Measurements from ENCODE around the gene MAB21L4. TPM values are rescaled to one million over a fixed set of nuclear protein-coding genes. Genes with fewer than 3 reads are reported as not detected.

MAB21L4 gene
- total and polyA plus RNA-seq, 2 of the 8 experiments (the other 6 are each of a cell fraction or from before 2014, with no cell fraction given) = 0.11 TPM; not detected in 1

DNA sequence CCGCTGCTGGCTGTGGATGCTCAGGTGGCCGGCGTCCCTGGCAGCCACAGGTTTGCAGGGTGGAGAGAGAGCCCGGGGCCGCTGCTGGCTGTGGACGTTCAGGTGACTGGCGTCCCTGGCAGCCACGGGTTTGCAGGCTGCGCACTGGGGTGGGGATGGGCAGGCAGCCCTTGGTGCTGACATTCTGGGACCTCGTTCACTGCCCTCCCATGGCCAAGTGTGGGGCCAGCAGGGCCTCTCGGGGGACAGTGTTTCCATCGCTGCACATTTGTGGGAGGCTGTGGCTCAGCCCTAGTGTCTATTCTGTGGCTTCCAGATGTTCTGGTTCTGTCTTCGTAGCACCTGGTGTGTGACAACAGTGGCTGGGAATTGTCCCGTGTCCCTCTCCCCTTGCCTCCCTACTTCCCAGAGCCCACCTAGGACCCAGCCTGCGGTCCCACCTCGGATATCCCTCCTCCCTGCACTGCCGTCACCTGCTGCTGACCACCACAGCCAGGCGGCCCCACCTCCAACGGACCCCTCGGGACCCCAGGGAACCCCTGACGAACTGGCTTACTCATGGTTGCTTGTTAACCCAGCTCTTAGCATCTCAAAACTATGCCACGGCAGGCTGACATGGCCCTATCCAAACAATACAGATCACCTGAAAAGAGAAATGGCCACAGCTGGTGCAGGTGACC lies 11.1 kb upstream of the MAB21L4 start:
- no peak overlapping the region for H2BK120ac ChIP-seq (replicated peaks; ENCODE audit: low read depth, low read length)
- CTCF ChIA-PET (ENCODE audit: partially characterized antibody) = interaction anchor here (1.2 kb wide), 1 partner anchor 7 kb away, joined by 3 read pairs; no protein-coding TSS in a partner anchor
- no peak for FAIRE-seq
- TF ChIP-seq GABPA (IDR thresholded peaks at IDR 0.05; ENCODE audit: borderline replicate concordance, insufficient read depth, low read length) (no peak), KDM5A (IDR thresholded peaks at IDR 0.05; ENCODE audit: low read length) (no peak), ATF2 (IDR thresholded peaks at IDR 0.05; ENCODE audit: low read length) (no peak), CBX5 (IDR thresholded peaks at IDR 0.05; ENCODE audit: low read depth, low read length) (no peak), E2F6 (IDR thresholded peaks at IDR 0.05) (no peak), POLR2A (IDR thresholded peaks at IDR 0.05; ENCODE audit: control extremely low read depth in 1 of 2, low read depth in 2 of 2, low read length in 2 of 2) (no peak), RFX5 (IDR thresholded peaks at IDR 0.05; ENCODE audit: borderline replicate concordance, low read depth, low read length) (no peak), CBX8 (IDR thresholded peaks at IDR 0.05; ENCODE audit: borderline replicate concordance, low read depth, low read length) (no peak), HDAC2 (IDR thresholded peaks at IDR 0.05; ENCODE audit: borderline replicate concordance in 1 of 2, low read depth in 2 of 2, low read length in 2 of 2) (no peak)

More for the DNA sequence above, 11.1 kb upstream of the MAB21L4 start:
- H3K4me3 ChIP-seq (ENCODE audit: extremely low read depth in 1 of 4, insufficient read depth in 2 of 4, low read depth in 3 of 4, low read length in 4 of 4) = no peak overlapping the region
- H3K56ac ChIP-seq (replicated peaks; ENCODE audit: insufficient read length, low read depth, low read length) = no peak overlapping the region
- DNase-seq (ENCODE audit: low read depth in 1 of 2, low spot score in 2 of 2) = no peak
- no peak overlapping the region for H4K91ac ChIP-seq (replicated peaks; ENCODE audit: insufficient read length, low read length)
- no peak overlapping the region for H2BK20ac ChIP-seq (ENCODE audit: low read length)
- POLR2A ChIA-PET (ENCODE audit: partially characterized antibody) = interaction anchor here (0.5 kb wide), 1 partner anchor 99 kb away, joined by 5 read pairs; no protein-coding TSS in a partner anchor
- H3K4ac ChIP-seq (replicated peaks; ENCODE audit: insufficient read length, low read depth, low read length) = no peak overlapping the region
- no peaks in the 10 kb centered on the region for H4K20me1 ChIP-seq (replicated peaks in 1 of 2; ENCODE audit: control insufficient read depth in 1 of 2, insufficient read depth in 2 of 2, low read length in 2 of 2)
- H3K23ac ChIP-seq (ENCODE audit: insufficient read length) = no peak overlapping the region
- H3K4me1 ChIP-seq (replicated peaks in 1 of 4; ENCODE audit: control insufficient read depth in 3 of 4, insufficient read depth in 4 of 4, low read length in 3 of 4) = no peaks in the 10 kb centered on the region
- H3K4me2 ChIP-seq (ENCODE audit: insufficient read depth in 1 of 2, low read depth in 2 of 2, low read length in 2 of 2) = no peak overlapping the region
- H2AFZ ChIP-seq (ENCODE audit: low read length) = no peak overlapping the region
- no peak overlapping the region for H2BK12ac ChIP-seq (ENCODE audit: low read depth, low read length)
- no peak overlapping the region; the same call in 1 of the 2 replicates for H4K8ac ChIP-seq (ENCODE audit: extremely low read depth, insufficient read depth, low read length)
- H3K23me2 ChIP-seq (ENCODE audit: low read depth, low read length) = no peaks in the 10 kb centered on the region
- WGBS, 2 experiments (ENCODE audit: extremely low coverage in 1 of 2, insufficient coverage in 1 of 2, insufficient read length in 1 of 2, insufficient replicate concordance in 2 of 2, low coverage in 1 of 2, low lambda C conversion rate in 2 of 2, missing lambda C conversion rate in 1 of 2) = 77% methylated on average over 19 of the region's 22 CpGs; no CpG with 5 or more reads in 1 of the 2 experiments
- no peak overlapping the region for H4K5ac ChIP-seq (ENCODE audit: insufficient read length, low read depth, low read length)
- H3K9me3 ChIP-seq (ENCODE audit: insufficient read depth in 2 of 2, low read depth in 1 of 2, low read length in 1 of 2) = peaks cover 0 to under 1% of the 10 kb centered on the region in 2 experiments; a peak in 1 of 4 replicates
- no peaks in the 10 kb centered on the region for H3K27me3 ChIP-seq (replicated peaks in 1 of 4; ENCODE audit: control insufficient read depth in 3 of 4, extremely low read depth in 1 of 4, insufficient read depth in 3 of 4, low read length in 3 of 4)
- no peaks in the 10 kb centered on the region for H3K79me2 ChIP-seq (ENCODE audit: control insufficient read depth in 1 of 2, insufficient read depth in 2 of 2, low read length in 2 of 2)
- no peaks in the 10 kb centered on the region for H3K36me3 ChIP-seq (ENCODE audit: control insufficient read depth in 2 of 4, insufficient read depth in 4 of 4, low read length in 3 of 4)
- H2BK5ac ChIP-seq (ENCODE audit: low read depth, low read length) = no peak overlapping the region
- no peak overlapping the region for H2AK5ac ChIP-seq (ENCODE audit: low read depth, low read length)
- no peaks in the 10 kb centered on the region for H3K79me1 ChIP-seq (ENCODE audit: low read depth, low read length)
- no peak overlapping the region for H3K27ac ChIP-seq (ENCODE audit: low read depth, low read length)
- no peak overlapping the region for H3K14ac ChIP-seq (ENCODE audit: insufficient read length)
- no peak overlapping the region for H3K18ac ChIP-seq (ENCODE audit: extremely low read depth, low read length)
- no peak overlapping the region for H2BK15ac ChIP-seq (ENCODE audit: low read length)
- no peak overlapping the region for H3K9ac ChIP-seq (replicated peaks in 1 of 4; ENCODE audit: extremely low read depth in 1 of 4, low read depth in 3 of 4, low read length in 3 of 4)

All from H1 (cell line).